Uterus (tissue), 4 donors: ENCODE measurements around the gene JUN. TPM values are rescaled to one million over a fixed set of nuclear protein-coding genes. Genes with fewer than 3 reads are reported as not detected.
A peak's percentile ranks its signal among the peaks of the same experiment; 100 is the strongest.

Experiments used
- DNase-seq, 2 donors: peaks; one replicate each; pipeline ENCODE4 v3.0.0-alpha.2; 2019 to 2020
- H3K27ac ChIP-seq, 2 donors: fragments of 200-600 bp; sonication (generic); 1 replicate in 1 of 2; 2 replicates in 1 of 2; pipeline ENCODE4 v1.5.1; 2016 to 2018
- H3K27me3 ChIP-seq, 2 donors: fragments of 200-600 bp; sonication (generic); one replicate each; pipeline ENCODE4 v1.5.1; 2018 to 2019; ENCODE audit warnings: control low read depth in 1 of 2
- H3K36me3 ChIP-seq, 2 donors: fragments of 200-600 bp; sonication (generic); one replicate each; pipeline ENCODE4 v1.5.1; 2019; ENCODE audit warnings: control low read depth in 1 of 2
- H3K4me1 ChIP-seq, 2 donors: fragments of 200-600 bp; sonication (generic); one replicate each; pipeline ENCODE4 v1.5.1; 2018 to 2019; ENCODE audit warnings: control low read depth in 1 of 2
- H3K4me3 ChIP-seq, 2 donors: fragments of 200-600 bp; sonication (generic); 1 replicate in 1 of 2; 2 replicates in 1 of 2; pipeline ENCODE4 v1.5.1; 2018 to 2019; ENCODE audit warnings: mild to moderate bottlenecking in 1 of 2
- H3K9me3 ChIP-seq, 2 donors: fragments of 200-600 bp; sonication (generic); one replicate each; pipeline ENCODE4 v1.5.1; 2019; ENCODE audit warnings: control low read depth in 1 of 2
- POLR2A ChIP-seq, 2 donors: fragments of 450-650 bp; IDR thresholded peaks; one replicate each; pipeline ENCODE4 v1.6.1; 2016; ENCODE audit warnings: antibody characterized with exemption in 2 of 2, mild to moderate bottlenecking in 1 of 2, moderate library complexity in 1 of 2
- intact Hi-C: fragments of 100-400 bp; cut with DNase I; formaldehyde crosslinking; loops from one replicate; pipeline ENCODE4 v1.15.1; 2023; ENCODE audit warnings: low total_unique reads
- total RNA-seq, 4 donors: library from RNA; depleted of rRNA in 3 of 4; stranded (reverse); fragments of >200 nt in 3 of 4; gene quantifications; one replicate each; pipeline versions ENCODE4 v1.1.0 to v1.2.4, GENCODE V29; 2014 to 2023
- TF ChIP-seq, protein P1 (sequence below), 4 experiments: fragments of 200-600 bp in 2 of 4; fragments of 450-650 bp in 2 of 4; sonication (generic) in 2 of 4; IDR thresholded peaks; one replicate each; pipeline ENCODE4 v1.5.1; 2016 to 2019; ENCODE audit warnings: antibody characterized with exemption in 4 of 4, mild to moderate bottlenecking in 2 of 4, moderate library complexity in 1 of 4
- donor health status: DM: yes; HTN: yes; CAD: no.

JUN gene
- total RNA-seq, 4 donors from 2014 or later = 154 to 246 (median 239) TPM

DNA sequence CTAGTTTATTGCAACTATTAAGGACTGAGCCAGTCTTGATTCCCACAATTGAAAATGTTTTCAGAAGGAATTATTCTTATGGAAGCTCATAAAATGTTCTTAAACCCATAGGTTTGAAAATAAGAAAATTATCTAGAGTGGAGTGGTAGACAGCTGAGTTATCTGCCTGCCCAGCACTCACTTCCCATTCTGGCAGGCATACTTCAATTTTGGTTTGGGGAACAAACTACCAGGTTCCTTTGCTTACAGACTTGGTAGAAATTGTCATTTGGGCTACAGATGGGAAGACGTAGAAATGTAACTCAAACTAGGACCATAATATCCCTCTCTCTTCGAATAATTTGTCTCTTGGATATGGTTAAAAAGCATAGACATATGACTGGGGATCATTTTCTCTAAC, 18.4 kb downstream of the JUN start:
- no peak for DNase-seq
- peaks cover 0 to 7% of the 10 kb centered on the region in 2 donors for H3K4me1 ChIP-seq
- H3K36me3 ChIP-seq = no peaks in the 10 kb centered on the region
- H3K4me3 ChIP-seq = no peak overlapping the region
- no peaks in the 10 kb centered on the region for H3K27me3 ChIP-seq
- TF ChIP-seq POLR2A (IDR thresholded peaks at IDR 0.05) = no peak
- TF ChIP-seq, protein P1, sequence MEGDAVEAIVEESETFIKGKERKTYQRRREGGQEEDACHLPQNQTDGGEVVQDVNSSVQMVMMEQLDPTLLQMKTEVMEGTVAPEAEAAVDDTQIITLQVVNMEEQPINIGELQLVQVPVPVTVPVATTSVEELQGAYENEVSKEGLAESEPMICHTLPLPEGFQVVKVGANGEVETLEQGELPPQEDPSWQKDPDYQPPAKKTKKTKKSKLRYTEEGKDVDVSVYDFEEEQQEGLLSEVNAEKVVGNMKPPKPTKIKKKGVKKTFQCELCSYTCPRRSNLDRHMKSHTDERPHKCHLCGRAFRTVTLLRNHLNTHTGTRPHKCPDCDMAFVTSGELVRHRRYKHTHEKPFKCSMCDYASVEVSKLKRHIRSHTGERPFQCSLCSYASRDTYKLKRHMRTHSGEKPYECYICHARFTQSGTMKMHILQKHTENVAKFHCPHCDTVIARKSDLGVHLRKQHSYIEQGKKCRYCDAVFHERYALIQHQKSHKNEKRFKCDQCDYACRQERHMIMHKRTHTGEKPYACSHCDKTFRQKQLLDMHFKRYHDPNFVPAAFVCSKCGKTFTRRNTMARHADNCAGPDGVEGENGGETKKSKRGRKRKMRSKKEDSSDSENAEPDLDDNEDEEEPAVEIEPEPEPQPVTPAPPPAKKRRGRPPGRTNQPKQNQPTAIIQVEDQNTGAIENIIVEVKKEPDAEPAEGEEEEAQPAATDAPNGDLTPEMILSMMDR (IDR thresholded peaks at IDR 0.05) = no peak
- intact Hi-C loops = no loop called here
- H3K9me3 ChIP-seq = no peaks in the 10 kb centered on the region
- no peak overlapping the region for H3K27ac ChIP-seq

DNA sequence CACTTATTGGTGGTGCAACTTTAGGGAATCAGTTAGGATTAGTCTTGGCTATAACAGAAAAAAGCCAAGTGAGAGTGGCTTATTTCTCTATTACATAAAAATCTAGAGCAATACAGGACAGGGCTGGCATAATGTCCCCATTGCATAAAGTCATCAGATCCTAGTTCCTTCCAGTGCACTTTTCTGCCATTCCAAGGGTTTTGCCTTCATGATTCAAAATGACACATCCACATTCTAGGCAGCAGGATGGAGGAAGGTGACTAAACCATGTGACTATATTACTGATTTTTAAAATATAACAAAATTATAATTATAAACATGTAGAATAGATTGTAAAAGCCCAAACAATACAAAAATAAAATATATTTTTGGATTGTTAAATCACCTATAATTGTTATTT, 18.8 kb downstream of the JUN start:
- Histone ChIP-seq H3K36me3 (no peaks in the 10 kb centered on the region), H3K9me3 (no peaks in the 10 kb centered on the region), H3K4me1 (peaks cover 0 to 7% of the 10 kb centered on the region in 2 donors), H3K4me3 (no peak overlapping the region), H3K27me3 (no peaks in the 10 kb centered on the region), H3K27ac (peak overlapping the region in 1 of 2 donors; percentile 56)
- no peak for DNase-seq
- TF ChIP-seq POLR2A (IDR thresholded peaks at IDR 0.05) = no peak
- TF ChIP-seq, protein P1 (IDR thresholded peaks at IDR 0.05) = no peak
- intact Hi-C loops = no loop called here

DNA sequence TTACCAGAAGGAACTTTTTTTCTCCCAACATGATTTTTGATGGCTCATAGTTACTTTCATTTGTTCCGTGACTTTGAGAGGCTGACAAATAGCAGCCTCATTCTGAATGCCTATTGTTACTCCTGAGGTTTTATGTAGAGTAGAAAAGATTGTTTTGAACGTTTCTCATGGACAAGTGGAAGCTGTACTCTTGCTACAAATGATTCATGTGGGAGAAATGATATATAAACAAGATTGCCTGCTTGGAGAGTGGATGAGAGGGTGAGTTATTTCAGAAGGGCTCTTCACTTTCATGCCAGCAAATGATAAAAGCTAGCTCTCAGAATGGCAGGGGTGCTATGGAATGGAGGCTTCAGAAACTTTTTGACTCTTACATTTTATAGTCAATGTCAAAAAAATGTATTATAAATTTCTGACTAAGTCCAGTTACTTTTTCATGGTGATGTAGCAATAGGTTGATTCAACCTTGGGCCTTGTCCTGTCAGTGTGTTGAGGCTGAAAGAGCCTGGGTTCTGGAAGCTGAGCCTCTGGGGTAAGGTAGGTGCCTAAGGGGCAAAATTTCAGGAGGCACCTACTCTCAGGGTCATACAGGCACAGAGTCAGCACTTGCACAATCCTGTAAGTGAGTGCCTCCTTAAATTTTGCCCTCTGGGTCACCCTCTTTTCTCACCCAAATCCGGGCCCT, 19.4 kb downstream of the JUN start:
- TF ChIP-seq POLR2A (IDR thresholded peaks at IDR 0.05) = no peak
- TF ChIP-seq, protein P1 (IDR thresholded peaks at IDR 0.05) = no peak

DNA sequence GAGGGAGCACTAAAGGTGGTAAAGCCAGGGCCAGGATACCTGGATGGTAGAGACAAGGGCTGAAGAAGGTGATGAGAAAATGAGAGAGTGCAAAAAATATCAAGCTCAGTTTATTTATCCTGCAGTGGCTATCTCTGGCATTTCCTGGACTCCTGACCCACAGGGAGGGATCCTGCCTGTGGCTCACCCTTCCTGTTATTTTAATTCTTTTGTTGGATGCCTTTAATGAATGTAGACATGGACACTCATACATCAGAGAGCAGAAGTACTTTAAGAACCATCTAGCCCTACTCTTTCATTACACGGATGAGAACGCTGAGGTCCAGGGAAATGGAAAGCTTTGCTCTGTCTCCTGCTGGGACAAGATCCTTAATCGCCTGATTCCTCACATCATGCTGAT, 20.6 kb downstream of the JUN start:
- TF ChIP-seq, protein P1 (IDR thresholded peaks at IDR 0.05) = no peak
- TF ChIP-seq POLR2A (IDR thresholded peaks at IDR 0.05) = no peak
- no peak for DNase-seq
- Histone ChIP-seq H3K9me3 (no peaks in the 10 kb centered on the region), H3K27me3 (no peaks in the 10 kb centered on the region), H3K36me3 (no peaks in the 10 kb centered on the region), H3K27ac (peak overlapping the region in 1 of 2 donors; percentile 56), H3K4me3 (no peak overlapping the region), H3K4me1 (peaks cover 0 to 7% of the 10 kb centered on the region in 2 donors)
- intact Hi-C loops = no loop called here

More for the DNA sequence above, 19.4 kb downstream of the JUN start:
- Histone ChIP-seq H3K4me1 (peaks cover 0 to 7% of the 10 kb centered on the region in 2 donors), H3K4me3 (no peak overlapping the region), H3K36me3 (no peaks in the 10 kb centered on the region), H3K27me3 (no peaks in the 10 kb centered on the region), H3K9me3 (no peaks in the 10 kb centered on the region), H3K27ac (peak overlapping the region in 1 of 2 donors; percentile 56)
- no peak for DNase-seq
- intact Hi-C loops = no loop called here

DNA sequence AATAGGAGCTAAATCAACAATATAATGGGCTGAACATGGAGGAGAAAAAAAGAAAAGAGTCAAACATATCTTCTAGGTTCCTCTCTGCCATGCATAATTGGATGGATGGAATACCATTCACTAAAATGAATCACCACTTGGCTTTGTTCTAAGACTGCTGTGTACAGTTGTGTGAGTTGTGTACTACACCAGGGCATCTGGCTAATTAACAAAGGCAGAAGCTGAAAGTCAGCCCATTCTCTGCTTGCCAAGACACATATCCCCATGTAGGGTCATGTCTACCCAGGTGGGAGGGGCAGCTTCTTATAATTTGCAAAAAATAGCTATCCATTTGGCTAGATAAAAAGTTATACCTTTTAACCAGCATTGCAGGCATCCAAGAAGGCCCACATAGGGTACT, 21.0 kb downstream of the JUN start:
- H3K9me3 ChIP-seq = no peaks in the 10 kb centered on the region
- TF ChIP-seq, protein P1 (IDR thresholded peaks at IDR 0.05) = no peak
- TF ChIP-seq POLR2A (IDR thresholded peaks at IDR 0.05) = no peak
- no peak for DNase-seq
- no peaks in the 10 kb centered on the region for H3K27me3 ChIP-seq
- no peak overlapping the region for H3K4me3 ChIP-seq
- peaks cover 0 to 7% of the 10 kb centered on the region in 2 donors for H3K4me1 ChIP-seq
- intact Hi-C loops = no loop called here
- no peaks in the 10 kb centered on the region for H3K36me3 ChIP-seq
- H3K27ac ChIP-seq = peak overlapping the region in 1 of 2 donors; percentile 56
